ENCODE data around the gene PIK3CG. TPM values are rescaled to one million over a fixed set of nuclear protein-coding genes. Genes with fewer than 3 reads are reported as not detected.
"Not testable (repeated sequence)": the region's sequence is repeated elsewhere in the genome, so short reads cannot be mapped to it uniquely, and the experiment has no call there.

Gene PIK3CG
- polyA plus RNA-seq, 3 donors: 17.9 to 31.2 (median 20.7) TPM

DNA sequence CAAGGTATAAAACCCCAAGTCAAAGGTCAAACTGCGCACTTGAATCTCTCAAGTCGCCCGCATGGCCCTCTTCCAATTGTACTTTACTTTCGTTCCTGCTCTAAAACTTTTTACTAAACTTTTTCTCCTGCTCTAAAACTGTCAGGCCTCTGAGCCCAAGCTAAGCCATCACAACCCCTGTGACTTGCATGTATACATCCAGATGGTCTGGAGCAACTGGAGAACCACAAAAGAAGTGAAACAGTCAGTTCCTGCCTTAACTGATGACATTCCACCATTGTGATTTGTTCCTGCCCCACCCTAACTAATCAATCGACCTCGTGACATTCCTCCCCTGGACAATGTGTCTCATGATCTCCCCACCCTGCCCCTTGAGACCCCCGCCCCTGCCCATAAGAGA is 35.6 kb upstream of the PIK3CG start:
- Mint-ChIP-seq H3K4me1 (no peaks in the 10 kb centered on the region), H3K9me3 (peaks cover 18 to 30% (median 22%) of the 10 kb centered on the region in 7 donors), H3K27ac (no peak overlapping the region), H3K27me3 (ENCODE audit: low read depth in 3 of 3) (peaks cover 0 to 1% (median 0%) of the 10 kb centered on the region in 3 donors), H3K36me3 (peaks cover 0 to 2% of the 10 kb centered on the region in 2 donors), H3K4me3 (no peak overlapping the region)
- 96% methylated on average over 7 of the region's 7 CpGs for WGBS (ENCODE audit: insufficient coverage)
- intact Hi-C loops (cut with micrococcal nuclease): no loop called here
- Histone ChIP-seq H3K4me1 (ENCODE audit: control insufficient read depth in 1 of 2, insufficient read depth in 2 of 2, low read length in 2 of 2) (no peaks in the 10 kb centered on the region), H2AFZ (ENCODE audit: insufficient read depth, low read depth, low read length, poor library complexity, severe bottlenecking) (no peak overlapping the region), H3K9me3 (replicated peaks in 1 of 2; ENCODE audit: control insufficient read depth in 1 of 2, insufficient read depth in 1 of 2, low read length in 2 of 2) (peaks cover 14 to 28% of the 10 kb centered on the region in 2 donors), H3K79me2 (ENCODE audit: insufficient read depth, low read length) (no peaks in the 10 kb centered on the region), H3K27ac (ENCODE audit: low read depth in 1 of 2, low read length in 2 of 2) (no peak overlapping the region), H3K4me3 (replicated peaks in 1 of 3; ENCODE audit: low read depth in 2 of 3, low read length in 3 of 3) (no peak overlapping the region), H3K36me3 (replicated peaks in 1 of 2; ENCODE audit: control insufficient read depth in 1 of 2, insufficient read depth in 2 of 2, low read length in 2 of 2) (no peaks in the 10 kb centered on the region), H3K27me3 (ENCODE audit: control insufficient read depth in 2 of 2, insufficient read depth in 2 of 2, low read length in 2 of 2) (no peaks in the 10 kb centered on the region), H3K4me2 (replicated peaks; ENCODE audit: extremely low read depth, low read length, poor library complexity, severe bottlenecking) (no peak overlapping the region), H4K20me1 (ENCODE audit: insufficient read depth, low read length) (no peaks in the 10 kb centered on the region), H3K9ac (ENCODE audit: insufficient read depth, low read length, poor library complexity, severe bottlenecking) (no peak overlapping the region)
- TF ChIP-seq, protein P1, sequence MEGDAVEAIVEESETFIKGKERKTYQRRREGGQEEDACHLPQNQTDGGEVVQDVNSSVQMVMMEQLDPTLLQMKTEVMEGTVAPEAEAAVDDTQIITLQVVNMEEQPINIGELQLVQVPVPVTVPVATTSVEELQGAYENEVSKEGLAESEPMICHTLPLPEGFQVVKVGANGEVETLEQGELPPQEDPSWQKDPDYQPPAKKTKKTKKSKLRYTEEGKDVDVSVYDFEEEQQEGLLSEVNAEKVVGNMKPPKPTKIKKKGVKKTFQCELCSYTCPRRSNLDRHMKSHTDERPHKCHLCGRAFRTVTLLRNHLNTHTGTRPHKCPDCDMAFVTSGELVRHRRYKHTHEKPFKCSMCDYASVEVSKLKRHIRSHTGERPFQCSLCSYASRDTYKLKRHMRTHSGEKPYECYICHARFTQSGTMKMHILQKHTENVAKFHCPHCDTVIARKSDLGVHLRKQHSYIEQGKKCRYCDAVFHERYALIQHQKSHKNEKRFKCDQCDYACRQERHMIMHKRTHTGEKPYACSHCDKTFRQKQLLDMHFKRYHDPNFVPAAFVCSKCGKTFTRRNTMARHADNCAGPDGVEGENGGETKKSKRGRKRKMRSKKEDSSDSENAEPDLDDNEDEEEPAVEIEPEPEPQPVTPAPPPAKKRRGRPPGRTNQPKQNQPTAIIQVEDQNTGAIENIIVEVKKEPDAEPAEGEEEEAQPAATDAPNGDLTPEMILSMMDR (IDR thresholded peaks at IDR 0.05): no peak
- no peak for DNase-seq

DNA sequence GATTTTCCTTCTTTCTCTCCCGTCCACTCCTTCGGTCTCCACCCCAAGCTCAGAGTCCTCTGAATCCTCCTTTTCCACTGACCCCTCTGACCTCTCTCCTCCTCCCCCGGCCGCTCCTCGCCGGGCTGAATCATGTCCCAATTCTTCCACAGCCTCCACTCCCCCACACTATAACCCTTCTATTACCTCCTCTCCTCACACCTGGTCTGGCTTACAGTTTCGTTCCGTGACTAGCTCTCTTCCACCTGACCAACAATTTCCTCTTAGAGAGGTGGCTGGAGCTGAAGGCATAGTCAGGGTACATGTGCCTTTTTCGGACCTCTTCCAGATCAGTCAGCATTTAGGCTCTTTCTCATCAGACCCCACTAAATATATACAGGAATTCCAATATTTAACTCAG is 34.2 kb upstream of the PIK3CG start:
- H3K27me3 ChIP-seq (ENCODE audit: control insufficient read depth in 2 of 2, insufficient read depth in 2 of 2, low read length in 2 of 2); H3K4me3 ChIP-seq (replicated peaks in 1 of 3; ENCODE audit: low read depth in 2 of 3, low read length in 3 of 3); H3K4me1 ChIP-seq (ENCODE audit: control insufficient read depth in 1 of 2, insufficient read depth in 2 of 2, low read length in 2 of 2); H3K79me2 ChIP-seq (ENCODE audit: insufficient read depth, low read length); H4K20me1 ChIP-seq (ENCODE audit: insufficient read depth, low read length); H3K9ac ChIP-seq (ENCODE audit: insufficient read depth, low read length, poor library complexity, severe bottlenecking); H3K4me1 Mint-ChIP-seq; DNase-seq; H2AFZ ChIP-seq (ENCODE audit: insufficient read depth, low read depth, low read length, poor library complexity, severe bottlenecking); intact Hi-C loops (cut with micrococcal nuclease); H3K27me3 Mint-ChIP-seq (ENCODE audit: low read depth in 3 of 3); H3K27ac ChIP-seq (ENCODE audit: low read depth in 1 of 2, low read length in 2 of 2); H3K27ac Mint-ChIP-seq; H3K4me2 ChIP-seq (replicated peaks; ENCODE audit: extremely low read depth, low read length, poor library complexity, severe bottlenecking); H3K36me3 ChIP-seq (replicated peaks in 1 of 2; ENCODE audit: control insufficient read depth in 1 of 2, insufficient read depth in 2 of 2, low read length in 2 of 2); H3K36me3 Mint-ChIP-seq; H3K4me3 Mint-ChIP-seq: not testable (repeated sequence)
- peaks cover 17 to 28% (median 22%) of the 10 kb centered on the region in 7 donors for H3K9me3 Mint-ChIP-seq
- 97% methylated on average over 6 of the region's 9 CpGs for WGBS (ENCODE audit: insufficient coverage)
- peaks cover 14 to 28% of the 10 kb centered on the region in 2 donors for H3K9me3 ChIP-seq (replicated peaks in 1 of 2; ENCODE audit: control insufficient read depth in 1 of 2, insufficient read depth in 1 of 2, low read length in 2 of 2)

All from CD14-positive monocyte (primary cell).